Measurements from ENCODE around the gene SMAD1. TPM values are rescaled to one million over a fixed set of nuclear protein-coding genes. Genes with fewer than 3 reads are reported as not detected.

The SMAD1 gene
- total RNA-seq, result 6.8 and 7.9 TPM in 2 replicates

DNA sequence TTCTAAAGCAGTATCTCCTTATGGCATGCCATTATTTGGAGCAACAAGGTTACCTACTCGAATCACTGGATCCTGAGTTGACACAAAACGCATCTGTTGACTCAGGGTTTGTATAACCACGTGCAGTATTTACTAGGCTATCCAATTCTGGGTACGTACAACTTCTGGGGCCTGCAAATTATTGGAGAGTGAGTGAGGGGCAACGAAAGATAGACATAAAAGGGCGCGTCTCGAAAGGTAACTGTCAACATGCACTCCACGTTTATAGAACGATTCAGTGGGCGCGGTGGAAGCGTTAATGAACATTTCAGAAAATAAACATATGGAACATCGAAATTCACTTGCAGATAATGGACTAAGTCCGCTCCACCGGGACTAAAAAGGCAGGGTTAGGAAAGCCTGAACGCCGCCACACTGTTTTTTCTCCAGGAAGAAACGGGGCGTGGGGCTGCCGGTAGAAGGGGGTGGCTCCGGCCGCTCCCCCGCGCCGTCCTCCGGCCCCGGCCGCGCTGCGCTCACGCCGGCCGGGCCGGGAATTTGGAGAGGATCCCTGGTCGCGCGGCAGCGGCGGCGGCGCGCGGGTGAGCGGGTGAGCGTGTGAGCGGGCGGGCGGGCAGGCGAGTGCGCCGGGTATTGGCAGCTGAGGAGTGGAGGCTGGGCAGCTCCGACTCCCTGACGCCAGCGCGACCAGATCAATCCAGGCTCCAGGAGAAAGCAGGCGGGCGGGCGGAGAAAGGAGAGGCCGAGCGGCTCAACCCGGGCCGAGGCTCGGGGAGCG, at the start of gene SMAD1:
TSS of gene SMAD1 (plus strand) at position 690 of the 778 bp plus-strand sequence. CDS start 32,761 bp downstream, outside the sequence.

Other genes starting within 250 kb of the SMAD1 start
- 5.7 and 6.2 TPM in 2 replicates for gene MMAA, start 137.5 kb downstream of the SMAD1 start, total RNA-seq
- not detected in 2 replicates for gene C4orf51, start 198.3 kb downstream of the SMAD1 start, total RNA-seq